ENCODE measurements around the gene DOCK2.
A peak's percentile ranks its signal among the peaks of the same experiment; 100 is the strongest.

Gene DOCK2

DNA sequence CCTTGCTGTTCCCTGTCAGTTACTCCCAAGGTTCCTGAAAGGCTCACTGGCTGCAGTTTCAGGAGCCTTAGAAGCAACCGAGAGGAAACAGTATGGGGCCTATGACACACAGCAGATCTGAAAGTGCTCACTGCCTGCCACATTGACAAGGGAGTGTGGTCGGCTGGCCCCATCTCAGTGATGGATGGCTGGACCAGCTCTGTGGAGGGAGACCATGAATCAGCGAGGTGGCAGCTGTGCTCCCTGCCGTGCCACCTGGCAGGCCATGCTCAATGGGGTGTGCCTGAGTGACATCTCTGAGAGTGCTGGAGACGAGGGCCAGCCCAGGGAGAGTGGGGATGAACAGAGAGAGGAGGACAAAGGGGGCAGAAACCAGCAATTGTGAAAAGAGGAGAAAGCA, 49.1 kb downstream of the DOCK2 start:
- no peak for FAIRE-seq
- no peak for DNase-seq (ENCODE audit: low spot score)

DNA sequence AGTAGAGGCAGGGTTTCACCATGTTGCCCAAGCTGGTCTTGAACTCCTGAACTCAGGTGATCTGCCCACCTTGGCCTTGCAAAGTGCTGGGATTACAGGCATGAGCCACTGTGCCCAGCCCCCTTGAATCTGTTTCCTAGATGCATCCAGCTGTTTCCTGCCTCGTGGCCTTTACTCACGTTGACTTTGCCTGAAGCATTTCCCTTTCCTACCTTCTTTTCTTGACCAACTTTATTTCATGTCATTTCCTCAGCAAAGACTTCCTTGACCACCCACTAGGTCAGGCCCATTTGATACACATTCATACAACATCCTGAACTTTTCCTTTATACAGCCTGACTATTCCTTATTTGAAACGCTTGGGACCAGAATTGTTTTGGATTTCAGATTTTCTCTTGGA, 51.0 kb downstream of the DOCK2 start:
- no peak for DNase-seq (ENCODE audit: low spot score)
- FAIRE-seq, result no peak

DNA sequence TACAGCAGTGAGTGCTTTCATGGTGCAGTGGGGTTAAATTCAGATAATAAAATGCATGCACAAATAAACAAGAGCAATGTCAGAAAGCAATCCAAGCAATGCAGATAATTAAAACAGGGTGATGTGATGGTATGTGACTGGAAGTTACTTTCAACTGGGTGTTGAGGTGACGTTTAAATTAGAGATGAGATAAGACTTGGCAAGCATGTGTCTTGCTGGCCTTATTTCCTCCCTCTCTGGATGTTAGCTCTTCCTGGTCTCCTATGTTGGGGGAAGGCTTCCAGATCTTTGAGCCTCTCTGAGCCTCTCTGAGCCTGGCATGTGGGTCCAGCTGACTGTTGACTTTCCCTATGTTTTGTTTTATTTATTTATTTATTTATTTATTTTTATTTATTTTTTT, 54.4 kb downstream of the DOCK2 start:
- DNase-seq (ENCODE audit: low spot score), result no peak
- FAIRE-seq, result no peak

DNA sequence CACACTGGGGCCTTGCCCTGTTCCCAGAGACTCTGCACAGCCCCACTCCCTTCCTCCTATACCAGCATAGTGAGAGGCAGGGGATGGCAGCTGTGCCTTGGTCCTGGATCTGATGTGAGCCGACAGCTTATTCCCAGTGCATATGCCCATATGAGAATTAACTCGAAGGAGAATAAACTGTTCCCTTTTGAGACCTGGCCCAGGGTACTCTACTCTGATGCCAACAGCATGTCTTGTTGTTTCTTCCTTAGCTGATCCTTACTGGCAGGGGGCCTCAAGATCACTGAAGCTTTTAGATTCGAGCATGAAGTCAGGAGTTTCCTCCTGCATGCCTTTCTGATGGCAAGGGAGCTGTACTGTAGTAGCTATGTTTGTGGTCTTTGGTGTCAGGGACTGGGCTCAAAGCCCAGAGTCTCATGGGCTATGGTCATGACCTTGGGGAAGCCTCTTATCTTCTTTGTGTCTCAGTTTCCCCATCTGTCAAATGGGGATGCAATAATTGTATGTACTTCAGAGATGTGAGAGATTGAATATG, 57.1 kb downstream of the DOCK2 start:
- FAIRE-seq (no peak), DNase-seq (ENCODE audit: low spot score) (no peak)

DNA sequence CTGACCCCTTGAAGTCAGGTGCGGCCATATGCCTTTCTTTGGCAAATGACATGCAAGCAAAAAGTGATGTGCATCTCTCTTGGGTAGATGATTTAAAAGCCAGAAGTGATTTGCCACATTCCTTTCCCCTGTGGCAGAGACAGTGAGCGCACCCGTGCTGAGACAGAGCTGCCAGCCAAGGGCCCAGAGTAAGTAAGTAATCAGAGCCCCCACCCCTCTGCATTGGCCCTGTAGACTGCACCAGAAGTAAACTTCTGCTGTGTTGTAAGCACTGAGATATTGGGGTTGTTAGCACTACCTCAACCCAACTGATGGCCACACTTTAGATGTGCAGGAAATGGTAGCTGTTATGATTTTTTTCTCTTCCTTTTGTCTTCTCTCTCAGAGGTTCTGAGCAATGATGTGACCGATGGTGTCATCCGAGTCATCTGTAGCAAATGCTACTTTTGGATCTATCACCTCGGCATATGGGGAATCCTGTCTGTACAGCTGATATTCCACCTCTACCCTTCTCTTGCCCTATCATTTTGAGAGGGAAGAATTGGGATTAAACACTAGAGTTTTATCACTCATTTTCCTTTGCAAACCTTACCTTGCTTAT, 58.0 kb downstream of the DOCK2 start:
- FAIRE-seq (no peak), DNase-seq (ENCODE audit: low spot score) (peak; percentile 36)

DNA sequence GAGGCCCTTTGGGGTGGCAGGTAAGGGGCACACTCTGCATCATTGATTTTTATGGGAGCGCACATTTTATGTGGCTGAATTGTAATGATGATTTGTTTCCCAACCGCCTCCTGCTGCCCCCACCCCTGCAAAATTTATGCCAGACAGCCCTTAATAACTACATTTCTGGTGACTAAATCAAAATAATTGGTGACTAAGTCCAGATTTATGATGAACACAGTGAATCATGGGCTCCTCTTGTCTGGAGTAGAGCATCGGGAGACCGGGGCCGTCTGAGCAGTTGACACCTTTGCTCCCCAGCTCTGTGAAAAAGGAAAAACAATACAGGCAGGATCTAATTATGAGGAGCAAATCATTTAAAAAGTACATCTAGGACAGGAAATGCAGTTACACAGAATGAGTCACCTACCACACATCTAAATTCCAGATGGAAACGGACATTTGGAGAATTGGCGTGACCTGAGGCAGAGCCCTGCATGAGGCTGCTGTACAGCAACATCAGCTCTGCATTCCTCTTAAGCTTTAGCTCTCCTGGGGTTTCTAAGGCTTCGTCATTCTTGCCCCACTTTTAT, 58.9 kb downstream of the DOCK2 start:
- no peak for FAIRE-seq

DNA sequence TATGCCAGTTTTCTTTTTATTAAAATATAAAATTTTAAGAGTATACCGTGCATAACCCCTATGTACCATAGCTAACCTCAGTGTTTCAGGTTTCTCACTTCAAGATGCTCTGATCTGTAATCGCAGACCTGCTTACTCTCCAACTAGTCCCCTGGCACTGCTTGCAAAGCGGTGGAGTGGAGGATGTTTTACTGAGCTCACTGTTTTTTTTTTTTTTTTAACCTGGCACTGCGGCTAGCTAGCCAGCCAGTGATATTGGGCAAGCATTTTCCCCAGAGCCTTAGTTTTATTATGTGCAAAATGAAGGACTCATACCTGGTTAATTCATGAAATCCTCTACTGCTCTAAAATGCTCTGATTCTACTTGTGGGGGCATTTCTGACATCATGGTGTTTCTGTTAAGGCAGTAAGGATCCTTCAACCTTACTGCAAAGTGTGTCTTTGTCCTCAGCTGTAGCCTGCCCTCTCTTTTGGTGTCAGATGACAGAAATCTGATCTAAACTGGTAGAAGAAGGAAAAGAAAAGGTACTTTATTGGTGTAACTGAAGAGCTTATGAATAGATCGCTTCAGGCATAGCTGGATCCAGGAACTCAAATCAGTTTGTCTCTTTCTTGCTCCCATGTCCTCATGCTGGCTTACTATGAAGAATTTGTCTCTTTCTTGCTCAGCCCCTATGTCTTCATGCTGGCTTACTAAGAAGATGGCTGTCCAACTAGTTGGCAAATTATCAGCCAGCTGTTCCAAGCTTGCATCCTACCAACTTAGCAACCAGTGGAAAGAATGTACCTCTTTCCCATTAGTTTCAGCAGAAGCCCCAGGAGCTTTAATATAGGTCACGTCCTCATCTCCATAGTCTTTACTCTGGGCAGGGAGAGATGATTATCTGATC, 59.8 kb downstream of the DOCK2 start:
- DNase-seq (ENCODE audit: low spot score) (peak; percentile 59), FAIRE-seq (no peak)

More for the DNA sequence above, 58.9 kb downstream of the DOCK2 start:
- peak; percentile 81 for DNase-seq (ENCODE audit: low spot score)

DNA sequence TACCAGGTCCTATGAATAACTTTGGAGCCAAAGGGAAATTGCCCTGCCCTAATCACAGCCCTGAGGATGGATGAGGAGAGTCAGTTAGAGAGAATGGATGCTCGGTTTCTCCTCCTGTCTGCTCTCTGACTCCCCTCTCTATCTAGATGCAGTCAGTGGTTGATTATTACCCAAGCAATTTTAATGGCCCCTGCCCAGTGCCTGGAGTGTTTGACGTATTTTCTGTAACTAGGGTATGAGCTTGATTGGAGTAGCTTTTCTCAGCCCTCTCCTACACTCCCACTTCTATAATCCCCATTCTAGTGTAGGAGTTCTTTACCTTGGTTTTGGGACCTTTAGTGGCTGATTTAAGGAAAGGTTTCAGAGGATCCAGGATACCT, 60.4 kb downstream of the DOCK2 start:
- DNase-seq (ENCODE audit: low spot score) (no peak), FAIRE-seq (no peak)

DNA sequence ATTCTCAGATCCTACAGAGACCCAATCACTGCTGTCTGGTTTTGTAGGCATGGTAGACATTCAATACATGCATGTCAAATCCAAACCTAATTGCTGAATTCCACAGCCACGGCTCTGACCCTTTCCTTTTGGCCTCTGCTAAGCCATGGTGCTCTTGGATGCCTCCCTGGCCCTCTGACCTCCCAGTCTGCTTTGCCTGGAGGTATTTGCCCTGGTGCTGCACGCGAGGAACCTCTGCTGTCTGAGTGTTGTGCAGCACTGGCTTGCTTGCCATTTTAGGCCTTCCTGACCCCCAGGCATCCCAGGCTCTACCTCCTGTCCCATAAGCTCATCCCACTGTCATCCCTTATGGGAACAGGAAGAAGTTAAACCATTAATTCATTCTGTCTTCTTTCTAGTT, 60.9 kb downstream of the DOCK2 start:
- no peak for FAIRE-seq
- DNase-seq (ENCODE audit: low spot score), result no peak

DNA sequence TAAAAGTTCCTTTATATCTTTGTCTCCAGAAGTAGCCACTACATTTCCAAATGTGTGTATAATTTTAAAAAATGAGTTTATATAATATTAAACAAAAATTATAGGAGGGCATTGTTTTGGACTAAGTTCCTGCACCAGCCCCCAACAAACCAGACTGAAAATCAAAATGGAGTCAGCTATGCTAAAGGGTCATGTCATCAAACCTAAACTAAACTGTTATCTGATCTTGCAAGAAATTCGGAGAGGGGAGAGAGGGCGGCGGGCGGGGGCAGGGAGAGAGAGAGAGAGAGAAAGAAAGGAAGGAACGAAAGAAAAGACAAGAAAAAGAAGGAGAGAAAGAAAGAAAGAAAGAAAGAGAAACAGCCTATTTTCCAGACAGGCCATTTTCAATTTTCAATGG, 63.5 kb downstream of the DOCK2 start:
- FAIRE-seq, result no peak
- DNase-seq (ENCODE audit: low spot score), result no peak

DNA sequence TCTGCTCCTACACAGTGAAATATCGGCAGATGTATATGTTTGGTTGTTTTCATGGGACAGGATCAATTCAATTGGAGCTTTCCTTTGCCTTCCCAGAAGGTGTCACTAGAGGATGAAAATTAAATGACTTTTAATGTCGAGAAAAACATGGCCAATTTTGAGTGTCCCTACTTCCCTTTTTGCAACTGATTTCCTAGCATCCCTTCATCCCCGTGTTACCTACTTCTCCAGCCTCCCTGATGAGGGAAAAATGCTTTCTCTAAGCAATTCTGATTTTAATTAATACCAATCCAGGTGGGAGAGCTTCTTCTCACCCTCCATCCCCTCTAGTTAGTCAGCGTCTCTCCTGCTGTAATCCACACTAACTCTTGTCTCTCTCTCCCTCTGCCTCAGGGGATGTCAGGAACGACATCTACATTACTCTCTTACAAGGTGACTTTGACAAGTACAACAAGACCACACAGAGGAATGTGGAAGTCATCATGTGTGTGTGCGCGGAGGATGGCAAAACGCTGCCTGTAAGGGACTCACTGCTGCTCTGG, 64.9 kb downstream of the DOCK2 start:
- DNase-seq (ENCODE audit: low spot score) (peak; percentile 23), FAIRE-seq (no peak)

DNA sequence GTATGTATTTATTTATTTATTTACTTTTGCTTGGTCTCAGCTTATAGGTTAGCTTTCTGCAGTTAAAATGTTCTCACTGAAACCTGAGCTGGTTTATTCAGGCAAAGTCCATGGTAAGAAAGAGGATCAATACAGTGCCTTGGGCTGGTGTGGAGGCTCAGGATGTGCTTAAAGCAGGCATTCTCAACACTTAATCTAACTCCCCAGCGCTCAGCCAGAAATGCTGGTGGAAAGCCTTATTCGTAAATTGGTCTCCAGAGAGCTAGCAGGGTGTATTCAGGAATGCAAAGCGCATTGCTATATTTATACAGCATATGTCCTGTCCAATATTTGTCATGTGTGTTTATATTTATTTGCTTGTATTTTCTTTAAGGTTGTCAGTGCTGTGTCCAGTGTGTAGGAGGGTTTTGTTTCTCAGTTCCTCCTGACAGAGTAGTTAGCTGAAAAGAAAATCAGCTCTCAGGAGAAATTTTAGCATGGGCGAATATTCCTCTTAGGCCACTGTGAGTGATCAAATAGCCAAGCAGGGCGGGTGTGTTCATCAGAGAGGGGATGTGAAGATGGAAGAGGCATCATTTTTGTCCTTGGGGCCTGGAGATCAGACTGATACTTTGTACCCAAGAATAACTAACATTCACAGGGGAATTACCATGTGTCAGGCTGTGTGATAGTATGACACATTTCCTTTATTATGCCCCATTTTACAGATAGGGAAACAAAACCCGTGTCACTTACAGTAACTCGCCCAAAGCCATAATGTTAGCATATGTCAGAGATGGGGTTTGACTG, 65.8 kb downstream of the DOCK2 start:
- DNase-seq (ENCODE audit: low spot score) (no peak), FAIRE-seq (no peak)

DNA sequence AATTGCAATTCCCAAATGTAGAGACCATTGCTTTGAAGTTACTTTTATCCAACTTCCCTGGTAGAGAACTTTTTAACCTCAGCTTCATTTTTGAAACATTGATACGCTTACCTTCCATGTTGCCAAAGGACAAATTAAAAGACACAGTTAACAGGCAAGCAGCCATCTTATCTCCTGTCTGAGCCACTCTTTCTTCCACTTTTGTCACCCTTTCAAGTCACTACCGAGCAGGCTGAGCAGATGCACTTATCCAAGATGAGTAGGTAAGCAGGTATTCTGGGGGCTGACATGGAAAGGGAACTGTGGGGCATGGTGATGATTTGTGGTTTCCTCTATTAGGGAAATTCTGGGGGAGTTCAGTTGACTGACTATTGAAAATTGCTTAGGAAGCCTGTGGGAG, 66.7 kb downstream of the DOCK2 start:
- FAIRE-seq, result no peak
- DNase-seq (ENCODE audit: low spot score), result no peak

DNA sequence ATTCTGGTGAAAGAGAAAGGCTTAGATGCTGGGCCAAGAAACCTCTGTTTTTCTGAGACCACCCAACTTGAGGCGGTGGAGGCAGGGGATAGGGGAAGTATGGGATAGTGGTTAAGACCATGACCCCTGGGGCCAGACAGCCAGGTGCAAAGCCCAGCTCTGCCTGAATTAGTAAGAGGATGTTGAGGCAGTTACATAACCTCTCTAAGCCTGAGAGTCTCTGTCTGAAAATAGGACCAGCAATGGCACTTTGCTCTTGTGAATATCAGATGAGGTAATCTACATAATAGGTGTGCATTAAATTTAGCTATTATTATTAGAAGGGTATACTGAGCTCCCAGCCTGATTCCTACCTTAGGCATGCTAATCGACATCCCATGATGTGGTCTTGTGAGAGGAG, 68.2 kb downstream of the DOCK2 start:
- FAIRE-seq, result no peak
- no peak for DNase-seq (ENCODE audit: low spot score)

DNA sequence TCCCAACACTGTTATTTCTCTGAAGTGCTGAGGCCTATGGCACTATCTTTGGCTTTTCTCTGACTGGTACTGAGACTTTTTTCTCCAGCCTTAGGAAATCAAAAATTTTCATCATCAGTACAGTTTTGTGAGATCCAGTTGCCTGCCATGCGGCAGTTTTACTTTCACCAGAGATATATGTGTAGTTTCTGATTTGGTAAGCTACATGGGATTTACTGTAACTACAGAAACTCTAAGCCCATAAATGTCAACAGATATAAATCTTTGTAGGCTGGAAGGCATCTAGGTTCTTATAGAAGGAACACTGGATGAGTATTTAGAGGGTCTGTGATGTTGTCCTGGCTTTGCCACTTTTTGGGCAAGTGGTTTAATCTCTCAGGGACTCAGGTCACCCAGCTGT, 69.0 kb downstream of the DOCK2 start:
- FAIRE-seq (no peak), DNase-seq (ENCODE audit: low spot score) (no peak)

DNA sequence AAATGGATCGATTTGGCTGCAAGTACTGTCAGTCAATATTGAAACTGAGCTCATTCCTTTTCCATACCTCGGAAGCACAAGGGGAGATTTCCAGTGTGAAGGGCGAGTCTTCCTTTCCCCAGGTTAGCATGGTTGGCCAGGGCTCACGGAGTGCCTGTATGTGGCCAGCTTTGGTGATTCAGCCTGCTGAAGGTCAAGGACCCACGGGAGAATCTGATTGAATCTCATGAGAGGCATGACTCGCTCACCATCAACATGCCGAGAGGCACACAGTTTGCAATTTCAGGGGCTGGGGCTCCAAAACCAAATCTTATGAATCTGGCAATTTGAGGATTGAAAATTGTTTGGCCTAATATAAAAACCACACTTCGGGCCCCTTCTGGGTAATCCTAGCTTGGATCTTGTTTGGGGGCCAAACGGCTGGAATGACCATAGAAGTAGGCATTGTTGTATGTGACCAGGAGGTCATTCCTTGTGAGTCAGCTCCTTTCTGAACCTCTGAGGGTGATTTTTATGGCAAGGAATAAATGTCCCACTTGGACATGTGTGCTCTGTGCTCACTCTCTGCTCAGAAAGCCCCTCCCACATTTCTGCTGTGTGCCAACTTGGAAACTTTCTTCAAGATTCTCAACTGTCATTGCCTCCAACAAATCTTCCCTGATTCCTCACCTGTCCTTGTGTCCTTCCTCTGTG, 69.8 kb downstream of the DOCK2 start:
- FAIRE-seq, result no peak
- DNase-seq (ENCODE audit: low spot score), result peak; percentile 40

DNA sequence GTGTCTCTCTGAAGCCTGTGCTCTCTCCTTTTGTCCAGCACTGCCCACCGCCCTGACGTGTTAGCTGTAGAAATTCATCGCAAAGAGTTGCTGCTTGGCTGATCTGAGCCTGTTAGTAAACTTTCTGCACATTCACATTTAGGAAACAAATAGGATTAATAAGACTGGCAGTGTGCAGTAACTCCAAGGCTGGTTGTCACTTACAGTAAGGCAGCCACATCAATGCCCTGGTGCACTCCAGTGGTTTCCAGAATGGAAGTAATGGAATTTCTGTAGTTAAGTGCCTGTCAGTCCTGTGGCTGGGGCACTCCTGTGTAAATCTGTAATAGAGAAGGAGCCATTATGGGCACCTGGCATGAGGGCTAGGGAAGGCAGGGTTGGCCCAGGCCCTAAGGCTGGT, 70.6 kb downstream of the DOCK2 start:
- FAIRE-seq, result no peak
- DNase-seq (ENCODE audit: low spot score), result no peak

DNA sequence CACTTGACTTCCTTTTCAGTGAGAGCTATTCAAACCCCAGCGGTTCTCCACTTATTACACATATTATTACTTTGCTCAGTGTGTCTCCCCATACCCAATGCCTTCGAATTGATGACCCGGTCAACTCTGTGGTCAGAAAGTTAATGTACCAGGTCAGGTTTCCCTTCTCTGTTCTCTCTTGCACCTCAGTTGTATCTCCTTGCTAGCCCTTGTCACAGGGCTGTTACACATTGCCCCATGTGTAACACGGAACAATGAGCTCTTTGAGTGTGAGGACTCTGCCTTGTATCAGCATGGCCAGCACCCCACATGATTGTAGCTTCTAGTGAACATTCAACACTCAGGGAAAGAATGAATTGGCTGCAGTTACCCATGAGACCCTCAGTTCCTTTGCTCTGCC, 73.6 kb downstream of the DOCK2 start:
- no peak for DNase-seq (ENCODE audit: low spot score)
- no peak for FAIRE-seq

DNA sequence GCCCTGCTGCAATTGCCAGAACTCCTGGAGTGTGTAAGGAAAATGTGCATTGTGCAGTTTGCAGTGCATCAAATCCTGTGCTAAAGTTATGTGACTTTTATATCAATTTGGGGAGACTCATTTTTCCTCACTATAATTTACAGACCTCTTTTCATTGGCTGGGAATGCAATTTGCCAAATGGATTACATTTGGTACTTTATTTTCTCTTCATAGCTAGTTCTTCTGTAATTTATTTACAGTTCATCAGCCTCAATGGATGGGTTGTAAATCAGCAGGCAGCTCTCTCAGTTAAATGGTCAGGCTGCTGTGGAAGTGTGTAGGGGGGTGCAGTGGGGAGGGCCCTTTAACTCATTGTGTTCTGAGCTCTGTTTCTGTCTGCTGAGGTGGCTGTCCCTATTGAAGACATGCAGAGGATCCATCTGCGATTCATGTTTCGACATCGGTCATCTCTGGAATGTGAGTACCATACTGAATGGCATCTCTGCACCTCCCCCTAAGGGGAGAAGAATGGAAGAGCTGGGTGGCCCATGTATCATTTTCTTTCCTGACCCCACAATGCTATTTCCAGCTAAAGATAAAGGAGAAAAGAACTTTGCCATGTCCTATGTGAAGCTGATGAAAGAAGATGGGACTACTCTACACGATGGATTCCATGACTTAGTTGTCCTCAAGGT, 74.6 kb downstream of the DOCK2 start:
- FAIRE-seq (no peak), DNase-seq (ENCODE audit: low spot score) (no peak)

DNA sequence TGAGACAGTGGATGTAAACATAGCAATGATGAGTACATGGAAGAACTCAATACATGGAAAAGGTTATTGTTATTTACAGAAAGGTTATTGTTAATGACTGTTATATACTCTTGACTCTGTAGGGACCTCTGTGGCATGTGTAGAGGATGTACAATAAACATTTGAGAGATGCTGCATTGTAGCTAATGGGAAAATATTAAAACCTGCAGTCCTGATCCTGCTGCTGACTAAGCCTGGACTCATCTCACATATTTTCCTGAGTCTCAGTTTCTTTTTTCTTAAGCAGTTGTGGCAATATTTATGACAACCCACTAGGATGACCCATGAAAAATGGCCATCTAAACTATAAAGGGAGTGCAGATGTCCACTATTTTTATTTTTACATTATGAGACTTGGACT, 75.4 kb downstream of the DOCK2 start:
- DNase-seq (ENCODE audit: low spot score) (no peak), FAIRE-seq (no peak)
